NOMO-1 (cell line): ENCODE measurements around the gene DENND4B.
"Not testable (repeated sequence)": the region's sequence is repeated elsewhere in the genome, so short reads cannot be mapped to it uniquely, and the experiment has no call there.

ENCODE experiments used
- DNase-seq, 2 experiments: peaks; one replicate each; lab custom pipeline; 2025; ENCODE audit not compliant: unreplicated experiment in 2 of 2; lab: John Stamatoyannopoulos, UW

DENND4B gene, protein sequence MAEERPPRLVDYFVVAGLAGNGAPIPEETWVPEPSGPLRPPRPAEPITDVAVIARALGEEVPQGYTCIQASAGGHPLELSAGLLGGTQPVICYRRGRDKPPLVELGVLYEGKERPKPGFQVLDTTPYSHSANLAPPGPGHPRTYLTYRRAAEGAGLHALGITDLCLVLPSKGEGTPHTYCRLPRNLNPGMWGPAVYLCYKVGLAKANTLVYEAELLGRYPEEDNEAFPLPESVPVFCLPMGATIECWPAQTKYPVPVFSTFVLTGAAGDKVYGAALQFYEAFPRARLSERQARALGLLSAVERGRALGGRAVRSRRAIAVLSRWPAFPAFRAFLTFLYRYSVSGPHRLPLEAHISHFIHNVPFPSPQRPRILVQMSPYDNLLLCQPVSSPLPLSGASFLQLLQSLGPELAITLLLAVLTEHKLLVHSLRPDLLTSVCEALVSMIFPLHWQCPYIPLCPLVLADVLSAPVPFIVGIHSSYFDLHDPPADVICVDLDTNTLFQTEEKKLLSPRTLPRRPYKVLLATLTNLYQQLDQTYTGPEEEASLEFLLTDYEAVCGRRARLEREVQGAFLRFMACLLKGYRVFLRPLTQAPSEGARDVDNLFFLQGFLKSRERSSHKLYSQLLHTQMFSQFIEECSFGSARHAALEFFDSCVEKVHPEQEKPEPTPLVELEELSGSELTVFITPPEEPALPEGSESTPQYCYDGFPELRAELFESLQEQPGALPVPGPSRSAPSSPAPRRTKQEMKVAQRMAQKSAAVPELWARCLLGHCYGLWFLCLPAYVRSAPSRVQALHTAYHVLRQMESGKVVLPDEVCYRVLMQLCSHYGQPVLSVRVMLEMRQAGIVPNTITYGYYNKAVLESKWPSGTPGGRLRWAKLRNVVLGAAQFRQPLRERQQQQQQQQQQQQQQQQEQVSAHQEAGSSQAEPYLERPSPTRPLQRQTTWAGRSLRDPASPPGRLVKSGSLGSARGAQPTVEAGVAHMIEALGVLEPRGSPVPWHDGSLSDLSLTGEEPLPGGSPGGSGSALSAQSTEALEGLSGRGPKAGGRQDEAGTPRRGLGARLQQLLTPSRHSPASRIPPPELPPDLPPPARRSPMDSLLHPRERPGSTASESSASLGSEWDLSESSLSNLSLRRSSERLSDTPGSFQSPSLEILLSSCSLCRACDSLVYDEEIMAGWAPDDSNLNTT (N-terminal part only)

DNA sequence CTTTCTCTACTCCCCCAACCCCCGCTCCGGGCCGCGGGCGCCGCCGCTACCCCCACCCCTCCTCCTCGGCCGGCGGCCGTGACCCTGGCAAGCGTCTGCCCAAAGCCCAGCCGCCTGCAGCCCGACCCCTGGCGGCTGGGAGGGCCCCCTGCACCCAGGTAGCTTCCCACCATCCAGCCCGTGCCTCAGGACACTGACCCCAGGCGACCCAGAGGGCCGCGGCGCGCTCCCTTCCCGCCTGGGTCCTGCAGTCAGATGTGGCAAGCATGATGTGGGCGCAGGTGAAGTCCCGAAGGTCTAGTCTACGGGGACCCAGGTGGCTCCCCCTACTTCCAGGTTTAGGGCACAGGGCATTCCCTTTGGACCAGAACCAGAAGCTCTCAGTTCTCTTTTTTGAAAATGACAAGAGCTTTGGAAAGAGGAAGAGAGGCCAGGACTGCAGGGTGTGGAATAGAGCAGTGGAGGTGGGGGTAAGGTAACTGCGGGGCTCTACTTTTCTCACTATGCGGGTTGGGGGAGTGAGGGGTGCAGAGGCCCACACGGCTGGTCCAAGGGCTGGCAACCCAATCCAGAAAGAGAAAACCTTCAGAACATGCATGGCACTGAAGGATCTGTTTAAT, at the start of gene DENND4B:
TSS of gene DENND4B (minus strand) at position 97 of the 620 bp plus-strand sequence. CDS start 2,344 bp downstream, outside the sequence.
- peak; percentile 76 to 95 for DNase-seq

DNA sequence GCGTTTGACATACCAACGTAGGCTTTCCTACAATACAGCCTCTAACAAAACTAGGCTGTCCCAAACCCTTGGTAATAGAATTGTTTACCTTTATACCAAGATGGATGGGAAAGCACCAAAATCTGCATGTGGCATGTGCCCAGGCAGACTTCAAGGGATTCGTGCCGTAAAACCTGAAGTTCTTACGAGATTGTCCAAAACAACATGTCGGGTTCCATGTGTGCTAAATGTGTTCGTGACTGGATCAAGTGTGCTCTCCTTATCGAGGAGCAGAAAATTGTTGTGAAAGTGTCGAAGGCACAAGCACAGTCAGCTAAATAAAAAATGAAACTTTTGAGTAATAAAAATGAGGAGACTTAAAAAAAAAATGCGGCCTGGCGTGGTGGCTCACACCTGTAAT, 49.1 kb upstream of the DENND4B start:
- DNase-seq: no peak

DNA sequence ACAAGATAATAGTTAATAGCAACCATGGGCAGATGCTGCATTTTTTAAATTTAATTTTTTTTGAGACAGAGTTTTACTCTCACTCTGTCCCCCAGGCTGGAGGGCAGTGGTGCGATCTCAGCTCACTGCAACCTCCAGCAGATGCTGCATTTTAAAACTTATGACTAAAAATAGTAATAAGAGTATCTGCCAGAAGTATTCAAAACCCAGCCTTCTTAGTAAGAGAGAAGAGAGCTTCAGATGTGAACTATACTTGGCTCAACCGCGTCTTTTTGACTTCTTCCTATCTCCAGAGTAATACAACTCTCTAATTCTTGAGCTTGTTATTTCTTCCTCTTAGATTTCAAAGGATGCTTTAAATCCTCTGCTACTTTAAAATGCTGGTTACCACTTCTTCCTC, 48.7 kb upstream of the DENND4B start:
- no peak for DNase-seq

DNA sequence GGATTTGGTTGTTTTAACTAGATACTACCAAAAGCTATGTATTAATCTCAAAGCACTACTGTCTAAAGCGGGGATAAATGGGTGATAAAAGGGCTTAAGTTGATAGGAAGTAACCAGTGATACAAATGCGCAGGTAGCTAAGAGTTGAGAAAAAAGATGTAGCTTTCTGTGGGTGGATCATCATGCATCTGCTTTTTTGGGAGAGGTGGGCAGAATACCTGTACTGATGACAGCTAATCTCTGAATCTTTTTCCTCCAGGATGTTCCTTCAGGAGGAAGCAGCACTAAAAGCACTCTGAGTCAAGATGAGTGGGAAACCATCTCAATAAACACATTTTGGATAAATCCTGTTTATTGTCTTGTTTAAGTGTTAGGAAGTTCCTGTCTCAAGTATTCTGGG, 45.3 kb upstream of the DENND4B start:
- DNase-seq: no peak

DNA sequence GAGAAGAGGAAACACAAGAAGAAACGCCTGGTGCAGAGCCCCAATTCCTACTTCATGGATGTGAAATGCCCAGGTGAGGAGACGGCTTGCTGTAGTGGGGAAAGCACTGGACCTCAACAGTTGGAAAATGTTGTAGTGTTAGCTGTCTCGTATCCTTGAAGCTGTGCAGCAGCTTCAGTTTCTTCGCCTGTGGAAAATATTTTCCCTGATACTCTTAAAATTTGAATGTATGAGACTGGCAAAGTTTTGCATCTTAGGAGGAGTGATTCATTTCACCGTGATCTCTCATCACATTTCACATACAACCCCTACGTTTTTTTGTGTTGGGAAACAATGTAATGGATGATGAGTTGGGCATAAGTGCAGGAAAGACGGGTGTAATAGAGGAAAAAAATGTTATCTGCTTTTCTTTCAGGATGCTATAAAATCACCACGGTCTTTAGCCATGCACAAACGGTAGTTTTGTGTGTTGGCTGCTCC, 44.7 kb upstream of the DENND4B start:
- DNase-seq: no peak

GRCh38 chr1:153990468-153991150, 44.1 kb upstream of the DENND4B start, which contains the start of gene RPS27:
RPS27 (plus strand) TSS chr1:153990762; CDS start chr1:153990797, 35 bp downstream.
- peak; percentile 94 to 97 for DNase-seq

DNA sequence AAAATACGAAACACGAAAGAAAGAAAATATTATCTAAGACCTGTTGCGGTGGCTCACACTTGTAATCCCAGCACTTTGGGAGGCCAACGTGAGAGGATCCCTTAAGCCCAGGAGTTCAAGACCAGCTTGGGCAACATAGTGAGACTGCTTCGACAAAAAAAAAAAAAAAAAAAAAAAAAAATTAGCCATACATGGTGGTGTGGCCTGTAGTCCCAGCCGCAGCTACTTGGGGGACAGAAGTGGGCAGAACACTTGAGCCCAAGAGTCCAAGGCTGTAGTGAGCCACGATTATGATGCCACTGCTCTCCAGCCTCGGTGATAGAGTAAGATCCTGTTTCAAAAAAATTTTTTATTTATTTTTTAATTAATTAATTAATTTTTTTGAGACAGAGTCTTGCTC, 41.1 kb upstream of the DENND4B start:
- DNase-seq: no peak

DNA sequence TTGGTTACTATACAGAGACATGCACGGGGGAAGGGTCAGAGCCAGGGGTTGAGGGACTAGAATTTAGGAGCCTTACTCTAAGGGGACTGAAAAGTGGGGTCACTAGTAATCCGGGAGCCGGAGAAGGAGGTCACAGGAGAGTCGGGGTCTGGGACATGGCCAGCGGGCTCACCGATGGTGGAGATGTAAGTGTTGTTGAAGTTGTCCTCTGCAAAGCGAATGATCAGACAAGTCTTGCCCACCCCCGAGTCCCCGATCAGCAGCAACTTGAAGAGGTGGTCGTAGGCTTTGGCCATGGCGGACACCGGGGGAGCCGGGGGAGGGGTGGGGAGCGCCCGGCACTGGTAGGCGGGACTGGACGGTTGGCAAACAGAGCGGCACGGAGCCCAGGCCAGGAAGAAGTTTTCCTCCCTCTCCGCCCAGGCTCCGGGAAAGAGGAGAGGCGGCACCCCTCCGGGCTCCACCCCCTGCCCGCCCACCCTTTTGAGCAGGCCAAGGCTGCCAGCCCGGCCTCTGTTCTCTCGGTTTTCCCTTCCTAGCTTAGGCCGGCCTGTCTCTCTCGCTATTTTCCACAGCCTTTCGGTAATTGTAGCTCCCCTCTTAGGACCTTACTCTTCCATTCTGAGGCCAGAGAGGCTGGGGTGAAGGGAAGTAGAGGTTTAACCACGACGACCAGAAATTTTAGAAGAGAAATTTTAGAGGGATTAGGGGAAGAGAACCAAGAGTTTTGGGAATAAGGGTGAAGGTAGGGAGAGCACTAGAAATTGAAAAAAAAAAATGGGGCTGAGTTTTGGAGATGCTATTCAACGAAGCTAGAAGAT, 39.6 kb upstream of the DENND4B start, which contains the start of gene RAB13:
TSS of gene RAB13 (minus strand) at position 399 of the 821 bp plus-strand sequence. CDS start at position 296, 103 bp downstream.
- peak; percentile 33 to 48 for DNase-seq

GRCh38 chr1:153985341-153985912, 38.9 kb upstream of the DENND4B start:
- DNase-seq: no peak

- no peak for DNase-seq
These were observed 37.8 kb upstream of the DENND4B start for GRCh38 chr1:153984123-153984894.

GRCh38 chr1:153981735-153982134, 35.2 kb upstream of the DENND4B start:
- not testable (repeated sequence) for DNase-seq

DNA sequence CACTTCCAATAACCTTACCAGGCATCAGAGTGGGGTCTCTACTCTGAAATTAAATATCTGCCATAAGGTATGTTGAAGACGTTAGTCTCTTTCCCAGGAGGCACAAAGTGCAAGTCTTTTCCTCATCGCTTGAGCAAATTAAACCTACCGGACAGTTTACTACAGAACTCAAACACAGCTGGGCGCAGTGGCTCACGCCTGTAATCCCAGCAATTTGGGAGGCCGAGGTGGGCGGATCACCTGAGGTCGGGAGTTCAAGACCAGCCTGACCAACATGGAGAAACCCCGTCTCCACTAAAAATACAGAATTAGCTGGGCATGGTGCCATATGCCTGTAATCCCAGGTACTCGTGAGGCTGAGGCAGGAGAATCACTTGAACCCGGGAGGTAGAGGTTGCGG, 32.6 kb upstream of the DENND4B start:
- not testable (repeated sequence) for DNase-seq

DNA sequence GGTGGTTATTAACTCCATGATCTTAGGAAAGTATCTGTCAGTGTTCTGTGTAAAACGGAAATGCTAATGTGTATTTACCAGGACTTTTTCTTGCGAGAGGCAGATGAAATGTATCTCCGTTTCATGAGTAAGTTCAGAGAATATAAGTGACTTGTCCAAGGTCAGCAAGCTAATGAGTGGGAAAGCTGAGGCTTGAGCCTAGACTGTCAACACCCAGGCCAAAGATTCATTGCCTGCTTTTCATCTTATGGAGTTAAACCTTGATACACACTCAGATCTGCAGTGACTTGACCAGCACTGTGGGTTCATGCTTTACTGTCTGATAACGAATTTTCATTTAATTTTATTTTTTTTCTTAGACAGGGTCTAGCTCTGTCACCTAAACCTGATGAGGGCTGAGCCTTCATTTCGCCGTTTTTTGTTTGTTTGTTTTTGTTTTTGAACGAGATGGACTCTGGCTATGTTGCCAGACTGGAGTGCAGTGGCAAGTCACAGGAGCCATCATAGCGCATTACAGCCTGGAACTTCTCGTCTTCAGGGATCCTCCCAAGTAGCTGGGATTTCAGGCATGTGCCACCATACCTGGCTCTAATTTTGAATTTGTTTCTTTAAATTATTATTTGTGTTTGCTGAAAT, 31.9 kb upstream of the DENND4B start:
- DNase-seq: no peak

DNA sequence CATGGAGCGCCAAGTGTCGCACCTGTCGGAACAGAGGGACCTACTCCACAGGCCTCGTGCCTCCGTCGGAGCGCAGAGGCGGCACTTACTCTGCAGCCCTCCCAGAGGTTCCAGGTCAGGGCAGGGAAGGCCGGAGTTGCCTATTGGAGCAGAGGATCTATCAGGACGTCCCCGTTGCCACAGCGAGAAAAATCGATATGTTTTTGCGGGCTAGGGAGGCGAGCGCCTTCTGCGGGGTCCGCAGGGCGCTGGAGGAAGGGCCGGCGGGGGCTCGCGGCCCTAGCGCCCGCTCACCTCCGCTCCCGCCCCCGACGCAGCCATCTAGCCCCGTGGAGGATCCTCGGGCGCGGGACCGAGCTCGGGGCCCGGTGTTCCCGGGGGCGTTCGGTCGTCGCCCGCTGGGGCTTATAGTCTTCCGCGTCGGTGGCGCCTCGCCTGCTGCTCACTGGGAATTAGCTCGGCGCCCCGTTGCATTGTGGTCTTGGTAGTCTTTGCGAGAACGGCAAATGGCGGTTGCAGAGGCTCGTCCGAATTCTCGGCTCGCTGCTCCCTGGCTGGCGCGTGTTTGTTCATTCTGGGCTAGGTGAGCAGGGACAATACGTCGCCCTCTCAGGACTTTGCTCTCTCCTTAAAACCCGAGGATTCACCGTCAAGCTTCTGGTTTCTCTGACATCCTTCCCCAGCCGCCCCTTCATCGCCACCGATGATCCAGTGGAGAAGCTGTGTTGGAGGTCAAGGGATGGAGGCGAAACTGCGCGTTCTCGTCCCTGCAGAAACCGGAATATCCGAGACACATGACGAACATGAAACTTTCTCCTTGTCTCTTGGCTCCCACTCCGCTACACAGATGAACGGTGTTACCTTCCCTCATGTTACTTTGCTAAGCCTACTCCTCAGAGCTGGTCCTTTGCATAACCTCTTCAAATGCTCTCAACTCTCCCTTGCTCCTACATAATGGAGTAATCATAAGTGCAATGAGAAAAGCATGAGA, 31.0 kb upstream of the DENND4B start, which contains the start of gene JTB:
TSS of gene JTB (minus strand) at position 425 of the 991 bp plus-strand sequence. CDS start at position 3, 422 bp downstream.
- peak; percentile 56 to 86 for DNase-seq

GRCh38 chr1:153976819-153977249, 30.3 kb upstream of the DENND4B start:
- DNase-seq: no peak

DNA sequence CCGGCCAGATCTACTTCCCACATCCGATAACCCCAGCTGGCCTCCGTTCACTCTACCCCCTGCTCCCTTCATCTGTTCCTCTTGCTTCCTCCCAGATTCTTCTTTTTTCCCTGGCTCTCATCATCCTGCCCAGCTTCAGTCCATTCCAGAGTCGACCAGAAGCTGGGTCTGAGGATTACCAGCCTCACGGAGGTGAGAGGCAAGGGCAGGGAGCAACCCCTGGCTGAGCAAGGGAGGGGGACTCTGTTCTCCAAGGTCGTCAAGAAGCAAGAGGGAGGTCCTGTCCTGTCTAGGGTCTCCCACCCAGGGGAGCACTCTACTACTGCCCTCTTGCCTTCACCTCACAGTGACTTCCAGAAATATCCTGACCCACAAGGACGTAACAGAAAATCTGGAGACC, 27.0 kb upstream of the DENND4B start:
- DNase-seq: no peak
